ENCODE data around the gene NPAS2. TPM values are rescaled to one million over a fixed set of nuclear protein-coding genes. Genes with fewer than 3 reads are reported as not detected.

Gene NPAS2
- total and polyA plus RNA-seq, 2 donors (not counting 1 experiment from before 2014, with no cell fraction given), result 3.6 to 4.9 TPM

GRCh38 chr2:100924122-100924519, 104.2 kb downstream of the NPAS2 start:
- Histone ChIP-seq H4K20me1 (ENCODE audit: control insufficient read depth, extremely low read depth, insufficient read depth, low read length) (no peaks in the 10 kb centered on the region), H3K79me2 (ENCODE audit: control insufficient read depth, insufficient read depth, low read length) (no peaks in the 10 kb centered on the region), H3K4me3 (replicated peaks in 1 of 4; ENCODE audit: control extremely low read depth in 1 of 4, insufficient read depth in 1 of 4, low read depth in 3 of 4, low read length in 4 of 4) (peak overlapping the region in 2 of 4 experiments; percentile 40 to 45), H3K4me1 (ENCODE audit: control insufficient read depth, extremely low read depth, insufficient read depth, low read length) (peaks cover 7% of the 10 kb centered on the region), H3K27me3 (ENCODE audit: control insufficient read depth, insufficient read depth, low read length) (no peaks in the 10 kb centered on the region), H3K9ac (ENCODE audit: insufficient read depth, low read length) (no peak overlapping the region), H3K4me2 (ENCODE audit: extremely low read depth, insufficient read depth, low read length) (peak overlapping the region; percentile 33), H2AFZ (ENCODE audit: low read length) (peak overlapping the region; percentile 85), H3K9me3 (ENCODE audit: control insufficient read depth, insufficient read depth, low read depth, low read length) (no peaks in the 10 kb centered on the region), H3K27ac (ENCODE audit: insufficient read depth, low read length) (peak overlapping the region; percentile 76), H3K36me3 (ENCODE audit: control insufficient read depth, insufficient read depth, low read length) (no peaks in the 10 kb centered on the region)
- TF ChIP-seq EZH2 (IDR thresholded peaks at IDR 0.05; ENCODE audit: low read length, missing control alignments) (no peak), CTCF (conservative IDR thresholded peaks at IDR 0.05 in 1 of 2, IDR thresholded peaks at IDR 0.05 in 1 of 2; ENCODE audit: low read depth in 1 of 2, low read length in 2 of 2) (no peak)
- DNase-seq (ENCODE audit: low read depth in 2 of 2), result peak in 1 of 2 donors; percentile 45

GRCh38 chr2:100924520-100925451, 104.8 kb downstream of the NPAS2 start:
- H3K79me2 ChIP-seq (ENCODE audit: control insufficient read depth, insufficient read depth, low read length), result no peaks in the 10 kb centered on the region
- peak overlapping the region; percentile 38 for H3K9ac ChIP-seq (ENCODE audit: insufficient read depth, low read length)
- H3K27me3 ChIP-seq (ENCODE audit: control insufficient read depth, insufficient read depth, low read length), result no peaks in the 10 kb centered on the region
- peak overlapping the region; percentile 8 to 45 (median 38) for H3K4me3 ChIP-seq (replicated peaks in 1 of 4; ENCODE audit: control extremely low read depth in 1 of 4, insufficient read depth in 1 of 4, low read depth in 3 of 4, low read length in 4 of 4)
- H3K27ac ChIP-seq (ENCODE audit: insufficient read depth, low read length), result peak overlapping the region; percentile 76
- no peak for TF ChIP-seq EZH2 (IDR thresholded peaks at IDR 0.05; ENCODE audit: low read length, missing control alignments)
- no peak for TF ChIP-seq CTCF (conservative IDR thresholded peaks at IDR 0.05 in 1 of 2, IDR thresholded peaks at IDR 0.05 in 1 of 2; ENCODE audit: low read depth in 1 of 2, low read length in 2 of 2)
- H4K20me1 ChIP-seq (ENCODE audit: control insufficient read depth, extremely low read depth, insufficient read depth, low read length), result no peaks in the 10 kb centered on the region
- H3K9me3 ChIP-seq (ENCODE audit: control insufficient read depth, insufficient read depth, low read depth, low read length), result no peaks in the 10 kb centered on the region
- H3K4me1 ChIP-seq (ENCODE audit: control insufficient read depth, extremely low read depth, insufficient read depth, low read length), result peaks cover 7% of the 10 kb centered on the region
- H2AFZ ChIP-seq (ENCODE audit: low read length), result peak overlapping the region; percentile 85
- H3K4me2 ChIP-seq (ENCODE audit: extremely low read depth, insufficient read depth, low read length), result peak overlapping the region; percentile 33
- DNase-seq (ENCODE audit: low read depth in 2 of 2), result peak; percentile 71 to 95
- no peaks in the 10 kb centered on the region for H3K36me3 ChIP-seq (ENCODE audit: control insufficient read depth, insufficient read depth, low read length)

GRCh38 chr2:100928235-100928634, 108.3 kb downstream of the NPAS2 start:
- H3K27ac ChIP-seq (ENCODE audit: insufficient read depth, low read length), result no peak overlapping the region
- peaks cover 5% of the 10 kb centered on the region for H3K4me1 ChIP-seq (ENCODE audit: control insufficient read depth, extremely low read depth, insufficient read depth, low read length)
- H4K20me1 ChIP-seq (ENCODE audit: control insufficient read depth, extremely low read depth, insufficient read depth, low read length), result no peaks in the 10 kb centered on the region

More at GRCh38 chr2:100928235-100928634, 108.3 kb downstream of the NPAS2 start:
- no peak for DNase-seq (ENCODE audit: low read depth in 2 of 2)
- Histone ChIP-seq H3K79me2 (ENCODE audit: control insufficient read depth, insufficient read depth, low read length) (no peaks in the 10 kb centered on the region), H3K27me3 (ENCODE audit: control insufficient read depth, insufficient read depth, low read length) (no peaks in the 10 kb centered on the region), H3K9ac (ENCODE audit: insufficient read depth, low read length) (no peak overlapping the region), H3K4me3 (replicated peaks in 1 of 4; ENCODE audit: control extremely low read depth in 1 of 4, insufficient read depth in 1 of 4, low read depth in 3 of 4, low read length in 4 of 4) (no peak overlapping the region), H3K36me3 (ENCODE audit: control insufficient read depth, insufficient read depth, low read length) (no peaks in the 10 kb centered on the region), H3K9me3 (ENCODE audit: control insufficient read depth, insufficient read depth, low read depth, low read length) (no peaks in the 10 kb centered on the region), H2AFZ (ENCODE audit: low read length) (no peak overlapping the region), H3K4me2 (ENCODE audit: extremely low read depth, insufficient read depth, low read length) (no peak overlapping the region)
- TF ChIP-seq CTCF (conservative IDR thresholded peaks at IDR 0.05 in 1 of 2, IDR thresholded peaks at IDR 0.05 in 1 of 2; ENCODE audit: low read depth in 1 of 2, low read length in 2 of 2) (no peak), EZH2 (IDR thresholded peaks at IDR 0.05; ENCODE audit: low read length, missing control alignments) (no peak)
